D721Med (cell line): ENCODE results near the gene GLP2R.

Source experiments
- DNase-seq: peaks from one replicate; pipeline ENCODE4 v3.0.0; 2011; ENCODE audit warnings: low spot score; ENCODE audit not compliant: insufficient read length
- FAIRE-seq: peaks from 2 replicates; lab custom pipeline; 2011; peaks lifted over from hg19 to GRCh38; lab: Jason Lieb, UNC
- CTCF ChIP-seq: IDR thresholded peaks from 2 replicates; pipeline ENCODE4 v1.5.1; 2012; ENCODE audit warnings: mild to moderate bottlenecking, control low read depth; ENCODE audit not compliant: insufficient read depth; ENCODE audit errors: missing control alignments

GLP2R gene

GRCh38 chr17:9833922-9834321 is 8.2 kb downstream of the GLP2R start:
- DNase-seq (no peak), FAIRE-seq (no peak)
- TF ChIP-seq CTCF = no peak

- FAIRE-seq (no peak), DNase-seq (no peak)
- TF ChIP-seq CTCF = no peak
These were observed 12.1 kb downstream of the GLP2R start for GRCh38 chr17:9837551-9838471.

- DNase-seq (no peak), FAIRE-seq (no peak)
- no peak for TF ChIP-seq CTCF
These were observed 13.7 kb downstream of the GLP2R start for GRCh38 chr17:9839433-9839832.

- no peak for FAIRE-seq
- DNase-seq = no peak
- TF ChIP-seq CTCF = no peak
These were observed 16.5 kb downstream of the GLP2R start for GRCh38 chr17:9842057-9842758.

GRCh38 chr17:9843152-9844010 is 17.7 kb downstream of the GLP2R start:
- TF ChIP-seq CTCF = no peak
- no peak for FAIRE-seq
- no peak for DNase-seq

GRCh38 chr17:9844153-9844552 is 18.4 kb downstream of the GLP2R start:
- DNase-seq = no peak
- no peak for TF ChIP-seq CTCF
- no peak for FAIRE-seq
